Breast epithelium (tissue), 4 donors: Measurements from ENCODE around the gene LCE1C. TPM values are rescaled to one million over a fixed set of nuclear protein-coding genes. Genes with fewer than 3 reads are reported as not detected.

Experiments used
- DNase-seq, 2 donors: peaks; one replicate each; pipeline ENCODE4 v3.0.0-alpha.2; 2019; ENCODE audit warnings: low spot score in 2 of 2
- H3K27ac ChIP-seq, 2 donors: fragments of 200-600 bp; sonication (generic) in 1 of 2; one replicate each; pipeline ENCODE4 v1.5.1; 2016 to 2019; ENCODE audit warnings: mild to moderate bottlenecking in 1 of 2
- H3K27me3 ChIP-seq, 2 donors: fragments of 200-600 bp; sonication (generic) in 1 of 2; one replicate each; pipeline versions ENCODE4 v1.5.1 to v1.6.0; 2017 to 2019; ENCODE audit warnings: control low read depth in 1 of 2, mild to moderate bottlenecking in 1 of 2
- H3K36me3 ChIP-seq: fragments of 200-600 bp; one replicate; pipeline ENCODE4 v1.5.1; 2019
- H3K4me1 ChIP-seq, 2 donors: fragments of 200-600 bp; sonication (generic); one replicate each; pipeline ENCODE4 v1.5.1; 2016 to 2019; ENCODE audit warnings: control low read depth in 1 of 2
- H3K4me3 ChIP-seq, 3 donors: fragments of 200-600 bp; sonication (generic); 1 replicate in 2 of 3; 2 replicates in 1 of 3; pipeline ENCODE4 v1.5.1; 2016 to 2019; ENCODE audit warnings: mild to moderate bottlenecking in 3 of 3, moderate library complexity in 2 of 3
- H3K9me3 ChIP-seq, 2 donors: fragments of 200-600 bp; sonication (generic) in 1 of 2; one replicate each; pipeline ENCODE4 v1.5.1; 2016 to 2019; ENCODE audit warnings: control low read depth in 1 of 2
- CTCF ChIP-seq, 3 donors: fragments of 450-650 bp; IDR thresholded peaks; one replicate each; pipeline ENCODE4 v1.5.1; 2016 to 2017; ENCODE audit warnings: antibody characterized with exemption in 3 of 3, mild to moderate bottlenecking in 3 of 3, moderate library complexity in 3 of 3
- POLR2A ChIP-seq: fragments of 450-650 bp; IDR thresholded peaks from one replicate; pipeline ENCODE4 v1.6.1; 2016; ENCODE audit warnings: antibody characterized with exemption, mild to moderate bottlenecking, moderate library complexity
- POLR2AphosphoS5 ChIP-seq, 3 donors: sonication (generic); formaldehyde crosslinking; IDR thresholded peaks; one replicate each; pipeline ENCODE4 v1.6.1; 2017; ENCODE audit warnings: antibody characterized with exemption in 3 of 3
- intact Hi-C: fragments of 100-400 bp; cut with DNase I; formaldehyde crosslinking; loops from one replicate; pipeline ENCODE4 v1.15.1; 2023; ENCODE audit warnings: low total_unique reads
- total RNA-seq, 3 donors: library from RNA; depleted of rRNA; stranded (reverse); fragments of >200 nt; gene quantifications; one replicate each; pipeline ENCODE4 v1.1.0, GENCODE V29; 2016

The LCE1C gene
- total RNA-seq, 3 donors from 2014 or later = not detected

GRCh38 chr1:152824964-152825363 lies 18.5 kb upstream of the LCE1C start:
- H3K4me3 ChIP-seq = no peak overlapping the region
- intact Hi-C loops = no loop called here
- H3K4me1 ChIP-seq = no peaks in the 10 kb centered on the region
- no peaks in the 10 kb centered on the region for H3K9me3 ChIP-seq
- no peak overlapping the region for H3K27ac ChIP-seq
- TF ChIP-seq POLR2AphosphoS5 (IDR thresholded peaks at IDR 0.05) = no peak
- no peak for TF ChIP-seq CTCF (IDR thresholded peaks at IDR 0.05)
- no peak for TF ChIP-seq POLR2A
- no peaks in the 10 kb centered on the region for H3K36me3 ChIP-seq
- DNase-seq = no peak
- no peaks in the 10 kb centered on the region for H3K27me3 ChIP-seq

- Histone ChIP-seq H3K27ac (no peak overlapping the region), H3K27me3 (no peaks in the 10 kb centered on the region), H3K9me3 (no peaks in the 10 kb centered on the region), H3K4me3 (no peak overlapping the region), H3K36me3 (no peaks in the 10 kb centered on the region), H3K4me1 (no peaks in the 10 kb centered on the region)
- DNase-seq = no peak
- intact Hi-C loops = no loop called here
- TF ChIP-seq POLR2AphosphoS5 (IDR thresholded peaks at IDR 0.05) (no peak), POLR2A (no peak)
Measured at GRCh38 chr1:152823294-152823693, 16.8 kb upstream of the LCE1C start.

- no peaks in the 10 kb centered on the region for H3K27me3 ChIP-seq
- no peak for TF ChIP-seq CTCF (IDR thresholded peaks at IDR 0.05)
- no peak for TF ChIP-seq POLR2A
- TF ChIP-seq POLR2AphosphoS5 (IDR thresholded peaks at IDR 0.05) = no peak
- H3K4me3 ChIP-seq = no peak overlapping the region
- H3K36me3 ChIP-seq = no peaks in the 10 kb centered on the region
- intact Hi-C loops = no loop called here
- DNase-seq = no peak
- H3K9me3 ChIP-seq = peaks cover 0 to 4% of the 10 kb centered on the region in 2 donors
- H3K27ac ChIP-seq = no peak overlapping the region
- no peaks in the 10 kb centered on the region for H3K4me1 ChIP-seq
Measured at GRCh38 chr1:152817309-152817708, 10.9 kb upstream of the LCE1C start.

GRCh38 chr1:152811671-152812070 lies 5.2 kb upstream of the LCE1C start, which contains the start of gene LCE1B:
LCE1B (plus strand) TSS chr1:152811971; CDS start chr1:152812447, 476 bp downstream.
- H3K27ac ChIP-seq = no peak within 1 kb of the TSS
- H3K27me3 ChIP-seq = no peaks in the 10 kb centered on the region
- H3K4me3 ChIP-seq = no peak within 1 kb of the TSS
- TF ChIP-seq POLR2AphosphoS5 (IDR thresholded peaks at IDR 0.05) (no peak), POLR2A (no peak)
- no peaks in the 10 kb centered on the region for H3K36me3 ChIP-seq
- H3K4me1 ChIP-seq = no peaks in the 10 kb centered on the region
- intact Hi-C loops = no loop called here
- H3K9me3 ChIP-seq = peaks cover 0 to 4% of the 10 kb centered on the region in 2 donors
- no peak for DNase-seq

GRCh38 chr1:152811050-152811449 lies 4.6 kb upstream of the LCE1C start:
- Histone ChIP-seq H3K4me3 (no peak overlapping the region), H3K9me3 (peaks cover 0 to 4% of the 10 kb centered on the region in 2 donors), H3K27ac (no peak overlapping the region), H3K4me1 (no peaks in the 10 kb centered on the region), H3K36me3 (no peaks in the 10 kb centered on the region), H3K27me3 (no peaks in the 10 kb centered on the region)
- no peak for TF ChIP-seq CTCF (IDR thresholded peaks at IDR 0.05)
- no peak for TF ChIP-seq POLR2A
- no peak for TF ChIP-seq POLR2AphosphoS5 (IDR thresholded peaks at IDR 0.05)
- intact Hi-C loops = no loop called here
- DNase-seq = no peak

GRCh38 chr1:152801333-152801732 lies 5.1 kb downstream of the LCE1C start:
- no peak overlapping the region for H3K27ac ChIP-seq
- no peak for TF ChIP-seq CTCF (IDR thresholded peaks at IDR 0.05)
- no peak for TF ChIP-seq POLR2AphosphoS5 (IDR thresholded peaks at IDR 0.05)
- no peak for TF ChIP-seq POLR2A
- H3K4me1 ChIP-seq = no peaks in the 10 kb centered on the region
- no peaks in the 10 kb centered on the region for H3K36me3 ChIP-seq
- intact Hi-C loops = no loop called here
- H3K27me3 ChIP-seq = no peaks in the 10 kb centered on the region
- no peak for DNase-seq
- no peaks in the 10 kb centered on the region for H3K9me3 ChIP-seq
- no peak overlapping the region for H3K4me3 ChIP-seq
